GM12878 (cell line): ENCODE measurements around the gene CACNA1S. TPM values are rescaled to one million over a fixed set of nuclear protein-coding genes. Genes with fewer than 3 reads are reported as not detected.

Experiments
- ATAC-seq: fragments of 200-7000 bp; cut with Tn5 transposase; 3 replicates; pipeline ENCODE4 v1.9.1; 2020; ENCODE audit warnings: mild to moderate bottlenecking, moderate library complexity
- BruUV-seq: library from RNA; stranded (reverse); fragments of 400-500 nt; replicated peaks from 2 replicates; lab custom pipeline; 2021; lab: Mats Ljungman, UMichigan
- CTCF ChIA-PET: fragments of 300-600 bp; sonication (Branson Sonifier 250); formaldehyde crosslinking; extraction: SDS; loops from one replicate; lab custom pipeline; 2021; ENCODE audit warnings: inconsistent platforms; lab: Yijun Ruan, JAX
- POLR2A ChIA-PET: fragments of 350-600 bp; formaldehyde crosslinking; extraction: SDS; loops from one replicate; lab custom pipeline; 2021; ENCODE audit warnings: inconsistent platforms; lab: Charles Lee
- RAD21 ChIA-PET: fragments of 300-600 bp; sonication (Branson Sonifier 250); formaldehyde crosslinking; loops from one replicate; lab custom pipeline; 2023; ENCODE audit warnings: antibody characterized with exemption; ENCODE audit not compliant: unreplicated experiment; lab: Charles Lee
- SMC1A ChIA-PET: fragments of 300-600 bp; sonication (Branson Sonifier 250); formaldehyde crosslinking; loops from one replicate; lab custom pipeline; 2023; ENCODE audit not compliant: unreplicated experiment, uncharacterized antibody; lab: Charles Lee
- DNase-seq: peaks from one replicate; pipeline ENCODE4 v3.0.0-alpha.2; 2011; ENCODE audit warnings: low read depth, low spot score
- FAIRE-seq: peaks from 3 replicates; lab custom pipeline; 2011; peaks lifted over from hg19 to GRCh38; lab: Jason Lieb, UNC
- H2AFZ ChIP-seq: 2 replicates; pipeline ENCODE4 v1.6.0; 2011; ENCODE audit warnings: low read depth, low read length, control low read depth; ENCODE audit not compliant: control insufficient read depth
- H3K27ac ChIP-seq: 2 replicates; pipeline ENCODE4 v1.5.1; 2011; ENCODE audit warnings: control low read depth; ENCODE audit not compliant: control insufficient read depth, insufficient read depth
- H3K27me3 ChIP-seq, 2 experiments: replicated peaks in 1 of 2; 2 replicates each; pipeline versions ENCODE4 v1.6.0 to v1.6.1; 2011; ENCODE audit warnings: low read length in 1 of 2; ENCODE audit not compliant: control insufficient read depth in 2 of 2, insufficient read depth in 2 of 2
- H3K36me3 ChIP-seq, 2 experiments: 2 replicates each; pipeline ENCODE4 v1.5.1; 2011; ENCODE audit warnings: low read length in 1 of 2; ENCODE audit not compliant: control insufficient read depth in 2 of 2, insufficient read depth in 2 of 2
- H3K4me1 ChIP-seq: 2 replicates; pipeline ENCODE4 v1.6.1; 2011; ENCODE audit warnings: mild to moderate bottlenecking, low read length, moderate library complexity, mixed read lengths; ENCODE audit not compliant: control insufficient read depth, insufficient read depth
- H3K4me2 ChIP-seq: 2 replicates; pipeline ENCODE4 v1.6.0; 2011; ENCODE audit warnings: control low read depth; ENCODE audit not compliant: control insufficient read depth, insufficient read depth
- H3K4me3 ChIP-seq: fragments of 200-600 bp; sonication (generic); 2 replicates; pipeline ENCODE4 v1.5.1; 2016
- H3K79me2 ChIP-seq: 2 replicates; pipeline ENCODE4 v1.6.0; 2011; ENCODE audit warnings: low read length; ENCODE audit not compliant: control insufficient read depth, insufficient read depth
- H3K9ac ChIP-seq: 2 replicates; pipeline ENCODE4 v1.8.0; 2011; ENCODE audit warnings: low read length, control low read depth, mixed read lengths; ENCODE audit not compliant: control insufficient read depth, insufficient read depth
- H3K9me3 ChIP-seq: replicated peaks from 3 replicates; pipeline ENCODE4 v1.5.1; 2011; ENCODE audit warnings: mild to moderate bottlenecking, low read length; ENCODE audit not compliant: control insufficient read depth, insufficient read depth
- H4K20me1 ChIP-seq: 2 replicates; pipeline ENCODE4 v1.6.0; 2011; ENCODE audit not compliant: control insufficient read depth, insufficient read depth
- MTA3 ChIP-seq: IDR thresholded peaks from 2 replicates; pipeline ENCODE4 v1.6.1; 2012; ENCODE audit warnings: low read length, inconsistent platforms, borderline replicate concordance
- NKRF ChIP-seq: fragments of 450-650 bp; conservative IDR thresholded peaks from 2 replicates; pipeline ENCODE4 v1.6.1; 2017; ENCODE audit warnings: mild to moderate bottlenecking, moderate library complexity
- NR2C2 ChIP-seq: IDR thresholded peaks from 2 replicates; pipeline ENCODE4 v1.6.1; 2011; ENCODE audit warnings: borderline replicate concordance, low read depth; ENCODE audit not compliant: control insufficient read depth, insufficient read length
- RAD21 ChIP-seq: IDR thresholded peaks from 2 replicates; pipeline ENCODE4 v1.6.1; 2011; ENCODE audit warnings: mild to moderate bottlenecking, low read depth, low read length, moderate library complexity; ENCODE audit not compliant: insufficient read depth
- SMARCA5 ChIP-seq: fragments of 450-650 bp; IDR thresholded peaks from 2 replicates; pipeline ENCODE4 v1.6.1; 2017; ENCODE audit warnings: mild to moderate bottlenecking
- SPI1 ChIP-seq: IDR thresholded peaks from 2 replicates; pipeline ENCODE4 v1.6.1; 2011; ENCODE audit warnings: low read depth, mild to moderate bottlenecking, low read length, moderate library complexity, borderline replicate concordance; ENCODE audit not compliant: insufficient read depth
- ZNF207 ChIP-seq: fragments of 450-650 bp; IDR thresholded peaks from 2 replicates; pipeline ENCODE4 v1.6.1; 2014; ENCODE audit warnings: antibody characterized with exemption, mild to moderate bottlenecking, borderline replicate concordance
- ZNF217 ChIP-seq: fragments of 450-650 bp; IDR thresholded peaks from 2 replicates; pipeline ENCODE4 v1.6.1; 2017; ENCODE audit warnings: antibody characterized with exemption, mild to moderate bottlenecking
- ZNF592 ChIP-seq: fragments of 450-650 bp; IDR thresholded peaks from 2 replicates; pipeline ENCODE4 v1.6.1; 2017; ENCODE audit warnings: mild to moderate bottlenecking, moderate library complexity
- WGBS: methylation state at CpG from one replicate; pipeline ENCODE4 v1.1.6; 2016; ENCODE audit warnings: low lambda C conversion rate; ENCODE audit not compliant: insufficient replicate concordance, insufficient coverage; ENCODE audit errors: missing lambda C conversion rate; 5-methylcytosine and 5-hydroxymethylcytosine counted together
- in situ Hi-C: fragments of 300-500 bp; cut with MboI; formaldehyde crosslinking; loops from 9 replicates; pipeline ENCODE4 v1.14.3; 2018; ENCODE audit warnings: mixed read lengths
- intact Hi-C: fragments of 100-400 bp; cut with micrococcal nuclease; formaldehyde crosslinking; loops from one replicate; pipeline ENCODE4 v1.14.2; 2022; ENCODE audit not compliant: unreplicated experiment
- polyA plus RNA-seq, 11 experiments: library from polyadenylated mRNA; depleted of rRNA in 4 of 11; unstranded in 6 of 11; stranded (reverse) in 5 of 11; fragments of >200 nt; fragmentation: Nextera tagmentation in 4 of 11; fragmentation: Illumina TruSeq in 1 of 11; extraction: Ambion mirVana in 4 of 11; extraction: Trizol in 1 of 11; gene quantifications; 1 replicate in 1 of 11; 2 replicates in 10 of 11; pipeline versions ENCODE4 v1.2.1 to v1.2.3, GENCODE V29; 2011 to 2016; ENCODE audit warnings: inconsistent platforms in 2 of 11, missing spikeins in 2 of 11, low read depth in 1 of 11
- total RNA-seq, 4 experiments: library from RNA; depleted of rRNA in 3 of 4; stranded (reverse); fragments of >200 nt in 3 of 4; fragmentation: Illumina TruSeq in 1 of 4; extraction: Trizol in 1 of 4; gene quantifications; 2 replicates each; pipeline versions ENCODE4 v1.2.1 to v1.2.3, GENCODE V29; 2013 to 2021

CACNA1S gene
- total and polyA plus RNA-seq, 10 of the 15 experiments (the other 5 are each of a cell fraction or from before 2014, with no cell fraction given): under 0.01 to 0.04 (median 0.02) TPM; not detected in 6

- Histone ChIP-seq H3K27me3 (no peaks in the 10 kb centered on the region; a peak in 1 of 4 replicates), H2AFZ (no peak overlapping the region), H3K27ac (no peak overlapping the region), H3K4me3 (no peak overlapping the region), H3K79me2 (no peaks in the 10 kb centered on the region), H3K4me2 (no peak overlapping the region), H3K36me3 (no peaks in the 10 kb centered on the region), H3K9me3 (no peaks in the 10 kb centered on the region), H4K20me1 (no peaks in the 10 kb centered on the region), H3K4me1 (no peaks in the 10 kb centered on the region), H3K9ac (no peak overlapping the region)
- no peak for DNase-seq
- ChIA-PET RAD21 (interaction anchor here (0.7 to 12.4 kb wide), 5 partner anchors 8 to 72 kb away, joined by 3 to 128 read pairs (median 7); no protein-coding TSS in a partner anchor), CTCF (interaction anchor here (1.4 to 18.1 kb wide), 7 partner anchors 22 to 486 kb away, joined by 3 to 250 read pairs (median 19); partner anchors contain the start of gene KIF21B), SMC1A (interaction anchor here (0.7 to 5.6 kb wide), 4 partner anchors 66 to 485 kb away, joined by 3 to 83 read pairs (median 24); no protein-coding TSS in a partner anchor), POLR2A (no interaction called here)
- WGBS: 72% methylated on average over 9 of the region's 9 CpGs
- no peak for FAIRE-seq
- ATAC-seq: no peak
- intact Hi-C loops: loop anchor here (5.0 to 10.0 kb wide), 2 partner anchors 229 to 422 kb away; partner anchors contain the start of gene KIF14
- in situ Hi-C loops: loop anchor here (5.0 kb wide), 2 partner anchors 67 to 137 kb away; no protein-coding TSS in a partner anchor
- no peak for TF ChIP-seq NKRF
- TF ChIP-seq ZNF217: no peak
- no peak for TF ChIP-seq RAD21
- no peak for TF ChIP-seq MTA3
- no peak for TF ChIP-seq ZNF207
- TF ChIP-seq NR2C2: no peak
- no peak for TF ChIP-seq SPI1
- no peak for TF ChIP-seq ZNF592
- no peak for TF ChIP-seq SMARCA5
- no TSS peak for BruUV-seq
Measured at GRCh38 chr1:201044119-201044518, 68.1 kb downstream of the CACNA1S start.
